ENCODE data around the gene MBL2.

GRCh38 chr10:52739380-52740154, 33.0 kb downstream of the MBL2 start:
- TF ChIP-seq GABPA (IDR thresholded peaks at IDR 0.05; ENCODE audit: low read depth) (no peak), SIN3A (IDR thresholded peaks at IDR 0.05; ENCODE audit: borderline replicate concordance, low read depth, low read length) (no peak), TCF12 (IDR thresholded peaks at IDR 0.05) (no peak), REST (IDR thresholded peaks at IDR 0.05; ENCODE audit: low read depth, low read length) (no peak)

Data from SK-N-SH (cell line).